Neural cell (in vitro differentiated cells): Measurements from ENCODE around the gene ZC3H12A. TPM values are rescaled to one million over a fixed set of nuclear protein-coding genes. Genes with fewer than 3 reads are reported as not detected.

Experiments
- H2AFZ ChIP-seq: fragments of 200-600, 300-800 bp; sonication (generic), shearing (Covaris generic); 2 replicates; pipeline ENCODE4 v1.6.0; 2014; ENCODE audit warnings: low read depth, mild to moderate bottlenecking, antibody characterized with exemption, low read length, moderate library complexity
- H3F3A ChIP-seq: fragments of 200-600 bp; shearing (Covaris generic); 2 replicates; pipeline ENCODE4 v1.6.1; 2016; ENCODE audit warnings: mild to moderate bottlenecking, moderate library complexity, mixed read lengths, antibody characterized with exemption, low read length; ENCODE audit not compliant: insufficient read depth, poor library complexity, severe bottlenecking
- H3K27ac ChIP-seq: fragments of 200-600, 300-800 bp; sonication (generic), shearing (Covaris generic); 2 replicates; pipeline ENCODE4 v1.5.1; 2014; ENCODE audit warnings: mild to moderate bottlenecking, low read length, moderate library complexity
- H3K27me3 ChIP-seq: fragments of 300-800, 200-600 bp; sonication (generic), shearing (Covaris generic); 2 replicates; pipeline ENCODE4 v1.6.0; 2014; ENCODE audit warnings: mild to moderate bottlenecking, low read depth, low read length, moderate library complexity; ENCODE audit not compliant: insufficient read depth
- H3K36me3 ChIP-seq: fragments of 300-800, 200-600 bp; sonication (generic), shearing (Covaris generic); 2 replicates; pipeline ENCODE4 v1.5.1; 2014; ENCODE audit warnings: mild to moderate bottlenecking, antibody characterized with exemption, low read length, moderate library complexity; ENCODE audit not compliant: insufficient read depth
- H3K4me2 ChIP-seq: fragments of 300-800, 200-600 bp; sonication (generic), shearing (Covaris generic); 2 replicates; pipeline ENCODE4 v1.6.0; 2014; ENCODE audit warnings: mild to moderate bottlenecking, low read length
- H3K4me3 ChIP-seq: fragments of 300-800, 200-600 bp; sonication (generic), shearing (Covaris generic); 2 replicates; pipeline ENCODE4 v1.5.1; 2014; ENCODE audit warnings: mild to moderate bottlenecking, low read length, moderate library complexity
- H3K79me2 ChIP-seq: fragments of 200-600 bp; shearing (Covaris generic); replicated peaks from 2 replicates; pipeline ENCODE4 v1.6.0; 2014; ENCODE audit warnings: mild to moderate bottlenecking, low read length, moderate library complexity; ENCODE audit not compliant: insufficient read depth
- H3K9ac ChIP-seq: fragments of 300-800, 200-600 bp; sonication (generic), shearing (Covaris generic); 2 replicates; pipeline ENCODE4 v1.6.1; 2016; ENCODE audit warnings: mild to moderate bottlenecking, low read length, mixed read lengths
- H3K9me2 ChIP-seq: fragments of 200-600 bp; shearing (Covaris generic); 2 replicates; pipeline ENCODE4 v1.6.1; 2016; ENCODE audit warnings: mild to moderate bottlenecking, low read length, mixed read lengths; ENCODE audit not compliant: insufficient read depth
- H3K9me3 ChIP-seq: fragments of 200-600, 300-800 bp; sonication (generic), shearing (Covaris generic); 2 replicates; pipeline ENCODE4 v1.6.1; 2016; ENCODE audit warnings: mild to moderate bottlenecking, mixed run types, low read length, moderate library complexity, mixed read lengths
- H4K20me1 ChIP-seq: fragments of 200-600 bp; shearing (Covaris generic); 2 replicates; pipeline ENCODE4 v1.6.1; 2016; ENCODE audit warnings: mild to moderate bottlenecking, mixed run types; ENCODE audit not compliant: insufficient read depth
- EP300 ChIP-seq: fragments of 450-650 bp; conservative IDR thresholded peaks from 2 replicates; pipeline ENCODE4 v1.6.1; 2014; ENCODE audit warnings: antibody characterized with exemption, mild to moderate bottlenecking, moderate library complexity; ENCODE audit not compliant: poor library complexity, severe bottlenecking
- EZH2 ChIP-seq: fragments of 200-600, 300-800 bp; shearing (Covaris generic), sonication (generic); IDR thresholded peaks from 2 replicates; pipeline ENCODE4 v1.6.1; 2014; ENCODE audit warnings: antibody characterized with exemption, low read length, borderline replicate concordance, mild to moderate bottlenecking; ENCODE audit not compliant: insufficient read depth, poor library complexity, severe bottlenecking
- MXI1 ChIP-seq: fragments of 450-650 bp; conservative IDR thresholded peaks from 2 replicates; pipeline ENCODE4 v1.6.1; 2014; ENCODE audit warnings: antibody characterized with exemption, mild to moderate bottlenecking; ENCODE audit not compliant: poor library complexity, severe bottlenecking
- POLR2AphosphoS5 ChIP-seq: IDR thresholded peaks from 2 replicates; pipeline ENCODE4 v1.6.1; 2012
- RAD21 ChIP-seq: fragments of 450-650 bp; conservative IDR thresholded peaks from 2 replicates; pipeline ENCODE4 v1.6.1; 2014; ENCODE audit warnings: antibody characterized with exemption, mild to moderate bottlenecking, moderate library complexity
- SMC3 ChIP-seq: fragments of 450-650 bp; conservative IDR thresholded peaks from 2 replicates; pipeline ENCODE4 v1.6.1; 2014; ENCODE audit warnings: antibody characterized with exemption, mild to moderate bottlenecking, moderate library complexity; ENCODE audit not compliant: poor library complexity
- TAF1 ChIP-seq: IDR thresholded peaks from 2 replicates; pipeline ENCODE4 v1.6.1; 2012; ENCODE audit warnings: low read depth
- polyA plus RNA-seq: library from polyadenylated mRNA; depleted of rRNA; stranded (reverse); fragments of >200 nt; gene quantifications from 2 replicates; pipeline ENCODE4 v1.2.3, GENCODE V29; 2014
- TF ChIP-seq, protein P1 (sequence below): fragments of 450-650 bp; IDR thresholded peaks from 2 replicates; pipeline ENCODE4 v1.5.1; 2014; ENCODE audit warnings: antibody characterized with exemption, mild to moderate bottlenecking, moderate library complexity; ENCODE audit not compliant: poor library complexity, severe bottlenecking
- TF ChIP-seq, protein P2 (sequence below): IDR thresholded peaks from 2 replicates; pipeline ENCODE4 v1.6.1; 2012; ENCODE audit warnings: borderline replicate concordance

Gene ZC3H12A
- polyA plus RNA-seq, 1 donor from 2014 or later = not detected

DNA sequence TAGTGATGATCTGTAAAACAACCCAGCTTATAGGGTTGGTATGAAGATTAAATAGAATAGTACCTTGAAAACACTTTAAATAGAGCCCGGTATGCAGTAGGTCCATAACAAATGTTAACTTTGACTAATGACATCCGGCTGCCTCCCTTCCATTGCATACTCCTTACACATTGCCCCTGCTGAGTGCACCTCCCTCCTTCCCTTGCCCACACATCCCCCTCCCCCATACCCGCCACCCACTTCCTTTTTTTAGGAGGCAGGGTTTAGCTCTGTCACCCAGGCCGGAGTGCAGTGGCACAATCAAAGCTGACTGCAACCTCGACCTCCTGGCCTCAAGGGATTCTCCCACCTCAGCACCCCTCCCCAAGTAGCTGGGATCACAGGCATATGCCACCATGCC is 24.4 kb upstream of the ZC3H12A start:
- H3K36me3 ChIP-seq = no peaks in the 10 kb centered on the region
- TF ChIP-seq, protein P1, sequence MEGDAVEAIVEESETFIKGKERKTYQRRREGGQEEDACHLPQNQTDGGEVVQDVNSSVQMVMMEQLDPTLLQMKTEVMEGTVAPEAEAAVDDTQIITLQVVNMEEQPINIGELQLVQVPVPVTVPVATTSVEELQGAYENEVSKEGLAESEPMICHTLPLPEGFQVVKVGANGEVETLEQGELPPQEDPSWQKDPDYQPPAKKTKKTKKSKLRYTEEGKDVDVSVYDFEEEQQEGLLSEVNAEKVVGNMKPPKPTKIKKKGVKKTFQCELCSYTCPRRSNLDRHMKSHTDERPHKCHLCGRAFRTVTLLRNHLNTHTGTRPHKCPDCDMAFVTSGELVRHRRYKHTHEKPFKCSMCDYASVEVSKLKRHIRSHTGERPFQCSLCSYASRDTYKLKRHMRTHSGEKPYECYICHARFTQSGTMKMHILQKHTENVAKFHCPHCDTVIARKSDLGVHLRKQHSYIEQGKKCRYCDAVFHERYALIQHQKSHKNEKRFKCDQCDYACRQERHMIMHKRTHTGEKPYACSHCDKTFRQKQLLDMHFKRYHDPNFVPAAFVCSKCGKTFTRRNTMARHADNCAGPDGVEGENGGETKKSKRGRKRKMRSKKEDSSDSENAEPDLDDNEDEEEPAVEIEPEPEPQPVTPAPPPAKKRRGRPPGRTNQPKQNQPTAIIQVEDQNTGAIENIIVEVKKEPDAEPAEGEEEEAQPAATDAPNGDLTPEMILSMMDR = no peak
- TF ChIP-seq, protein P2, sequence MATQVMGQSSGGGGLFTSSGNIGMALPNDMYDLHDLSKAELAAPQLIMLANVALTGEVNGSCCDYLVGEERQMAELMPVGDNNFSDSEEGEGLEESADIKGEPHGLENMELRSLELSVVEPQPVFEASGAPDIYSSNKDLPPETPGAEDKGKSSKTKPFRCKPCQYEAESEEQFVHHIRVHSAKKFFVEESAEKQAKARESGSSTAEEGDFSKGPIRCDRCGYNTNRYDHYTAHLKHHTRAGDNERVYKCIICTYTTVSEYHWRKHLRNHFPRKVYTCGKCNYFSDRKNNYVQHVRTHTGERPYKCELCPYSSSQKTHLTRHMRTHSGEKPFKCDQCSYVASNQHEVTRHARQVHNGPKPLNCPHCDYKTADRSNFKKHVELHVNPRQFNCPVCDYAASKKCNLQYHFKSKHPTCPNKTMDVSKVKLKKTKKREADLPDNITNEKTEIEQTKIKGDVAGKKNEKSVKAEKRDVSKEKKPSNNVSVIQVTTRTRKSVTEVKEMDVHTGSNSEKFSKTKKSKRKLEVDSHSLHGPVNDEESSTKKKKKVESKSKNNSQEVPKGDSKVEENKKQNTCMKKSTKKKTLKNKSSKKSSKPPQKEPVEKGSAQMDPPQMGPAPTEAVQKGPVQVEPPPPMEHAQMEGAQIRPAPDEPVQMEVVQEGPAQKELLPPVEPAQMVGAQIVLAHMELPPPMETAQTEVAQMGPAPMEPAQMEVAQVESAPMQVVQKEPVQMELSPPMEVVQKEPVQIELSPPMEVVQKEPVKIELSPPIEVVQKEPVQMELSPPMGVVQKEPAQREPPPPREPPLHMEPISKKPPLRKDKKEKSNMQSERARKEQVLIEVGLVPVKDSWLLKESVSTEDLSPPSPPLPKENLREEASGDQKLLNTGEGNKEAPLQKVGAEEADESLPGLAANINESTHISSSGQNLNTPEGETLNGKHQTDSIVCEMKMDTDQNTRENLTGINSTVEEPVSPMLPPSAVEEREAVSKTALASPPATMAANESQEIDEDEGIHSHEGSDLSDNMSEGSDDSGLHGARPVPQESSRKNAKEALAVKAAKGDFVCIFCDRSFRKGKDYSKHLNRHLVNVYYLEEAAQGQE = no peak
- no peak for TF ChIP-seq EZH2
- TF ChIP-seq TAF1 = no peak
- TF ChIP-seq EP300 = no peak
- no peak for TF ChIP-seq RAD21
- no peak for TF ChIP-seq POLR2AphosphoS5
- TF ChIP-seq MXI1 = no peak
- TF ChIP-seq SMC3 = no peak
- no peaks in the 10 kb centered on the region for H3K9me3 ChIP-seq
- no peaks in the 10 kb centered on the region for H3K9me2 ChIP-seq
- H3K27ac ChIP-seq = no peak overlapping the region
- no peak overlapping the region for H3K9ac ChIP-seq
- H3K4me3 ChIP-seq = no peak overlapping the region
- H3K4me2 ChIP-seq = no peak overlapping the region
- no peaks in the 10 kb centered on the region for H3F3A ChIP-seq
- no peaks in the 10 kb centered on the region for H3K27me3 ChIP-seq
- H2AFZ ChIP-seq = no peak overlapping the region
- H3K79me2 ChIP-seq = no peaks in the 10 kb centered on the region
- no peaks in the 10 kb centered on the region for H4K20me1 ChIP-seq

DNA sequence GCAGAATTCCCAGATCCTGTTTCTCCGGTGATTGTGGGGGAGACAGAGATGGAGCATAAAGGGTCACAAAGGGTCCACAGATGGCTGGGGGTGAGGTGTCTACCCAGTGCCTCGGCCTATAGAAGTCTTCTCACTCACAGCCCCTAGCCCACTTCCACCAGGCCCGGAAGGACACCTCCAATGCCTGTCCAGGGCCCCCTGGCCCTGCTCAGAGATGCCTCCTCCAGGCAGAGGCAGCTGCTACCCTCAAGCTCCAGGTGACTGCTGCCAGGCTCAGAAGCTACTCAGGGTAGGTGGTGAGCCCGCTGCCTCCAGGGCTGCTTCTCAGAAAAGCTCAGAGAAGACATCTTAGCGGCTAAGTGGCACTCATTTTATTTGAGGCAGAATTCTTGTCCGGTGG is 22.0 kb upstream of the ZC3H12A start:
- H3K9me2 ChIP-seq = no peaks in the 10 kb centered on the region
- no peak for TF ChIP-seq TAF1
- no peak for TF ChIP-seq SMC3
- TF ChIP-seq, protein P2 = no peak
- TF ChIP-seq POLR2AphosphoS5 = no peak
- no peak for TF ChIP-seq EP300
- no peak for TF ChIP-seq RAD21
- TF ChIP-seq MXI1 = no peak
- TF ChIP-seq, protein P1 = no peak
- no peak for TF ChIP-seq EZH2
- H3K9ac ChIP-seq = no peak overlapping the region
- no peak overlapping the region for H3K27ac ChIP-seq
- no peaks in the 10 kb centered on the region for H3K9me3 ChIP-seq
- no peak overlapping the region for H3K4me3 ChIP-seq
- H4K20me1 ChIP-seq = no peaks in the 10 kb centered on the region
- no peaks in the 10 kb centered on the region for H3F3A ChIP-seq
- H3K36me3 ChIP-seq = no peaks in the 10 kb centered on the region
- no peak overlapping the region for H2AFZ ChIP-seq
- H3K4me2 ChIP-seq = no peak overlapping the region
- no peaks in the 10 kb centered on the region for H3K27me3 ChIP-seq
- H3K79me2 ChIP-seq = no peaks in the 10 kb centered on the region
